GM18498 (cell line): ENCODE measurements around the gene RBM44.
"Not testable (repeated sequence)": the region's sequence is repeated elsewhere in the genome, so short reads cannot be mapped to it uniquely, and the experiment has no call there.

ENCODE experiments used
- ATAC-seq: cut with Tn5 transposase; IDR thresholded peaks from one replicate; pipeline ENCODE4 v1.9.1; 2021; ENCODE audit warnings: mild to moderate bottlenecking, moderate library complexity; ENCODE audit not compliant: unreplicated experiment

Gene RBM44, protein sequence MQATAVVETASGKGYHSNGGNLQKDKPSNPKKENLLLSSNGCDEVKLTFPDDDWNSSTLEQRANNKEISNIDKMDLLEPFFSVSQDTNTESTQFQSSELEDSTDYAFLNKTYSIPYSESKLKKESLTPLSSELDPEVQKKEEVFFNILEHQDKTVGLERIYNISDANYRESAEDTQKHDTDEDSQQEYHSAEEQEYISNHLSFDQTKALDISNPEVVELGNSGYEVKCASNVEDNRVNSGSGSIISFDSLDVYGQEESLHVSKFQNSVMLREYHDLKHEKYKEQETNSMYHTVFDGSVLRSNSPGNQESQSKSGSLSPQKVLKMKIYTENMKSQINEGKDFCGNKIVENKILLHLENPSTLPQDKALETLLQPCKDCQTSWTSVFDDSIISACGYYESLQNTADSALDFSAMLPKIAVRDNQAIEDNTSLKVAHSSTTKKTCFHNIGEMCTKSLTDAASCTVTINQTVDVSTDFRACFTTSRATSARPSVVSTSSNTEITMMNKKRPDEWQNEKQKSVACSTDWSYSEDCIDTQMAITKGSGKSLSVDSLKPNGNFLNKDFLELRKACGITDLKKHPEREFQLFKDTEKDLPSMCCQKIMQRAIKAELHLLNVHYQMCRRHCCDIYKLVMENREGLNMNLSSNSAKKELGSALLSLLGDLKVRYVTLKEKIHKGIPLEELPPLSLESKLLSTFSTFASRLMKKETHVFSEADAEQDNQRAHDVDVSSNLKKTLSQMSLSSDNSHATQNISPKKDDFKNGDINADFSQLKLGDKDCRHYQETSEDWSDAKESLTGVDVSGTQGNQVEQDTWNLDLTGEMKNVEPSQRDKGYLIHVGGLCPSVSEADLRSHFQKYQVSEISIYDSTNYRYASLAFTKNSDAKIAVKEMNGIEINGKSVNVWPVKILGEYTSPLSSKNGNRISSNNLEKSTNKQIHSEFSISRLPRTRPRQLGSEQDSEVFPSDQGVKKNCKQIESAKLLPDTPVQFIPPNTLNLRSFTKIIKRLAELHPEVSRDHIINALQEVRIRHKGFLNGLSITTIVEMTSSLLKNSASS

GRCh38 chr2:237798236-237799059 lies at the start of gene RBM44:
Gene RBM44, plus strand, starts transcription at chr2:237798779. Its CDS starts 14,831 bp downstream, at chr2:237813610.
- no peak for ATAC-seq

DNA sequence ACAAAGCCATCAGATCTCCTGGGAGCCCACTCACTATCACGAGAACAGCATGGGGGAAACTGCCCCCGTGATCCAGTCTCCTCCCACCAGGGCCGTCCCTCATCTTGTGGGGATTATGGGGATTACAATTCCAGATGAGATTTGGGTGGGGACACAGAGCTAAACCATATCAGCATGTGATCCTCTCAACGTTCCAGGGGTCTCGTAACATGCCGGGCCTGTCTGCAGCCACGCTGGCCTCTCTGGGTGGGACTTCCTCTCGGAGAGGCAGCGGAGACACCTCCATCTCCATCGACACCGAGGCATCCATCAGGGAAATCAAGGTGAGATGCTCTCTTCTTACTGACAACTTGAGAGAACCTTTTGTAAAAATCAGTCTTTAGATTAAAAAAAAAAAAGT lies 49.6 kb upstream of the RBM44 start:
- ATAC-seq: no peak

- no peak for ATAC-seq
These were observed 48.6 kb upstream of the RBM44 start for GRCh38 chr2:237749961-237750360.

DNA sequence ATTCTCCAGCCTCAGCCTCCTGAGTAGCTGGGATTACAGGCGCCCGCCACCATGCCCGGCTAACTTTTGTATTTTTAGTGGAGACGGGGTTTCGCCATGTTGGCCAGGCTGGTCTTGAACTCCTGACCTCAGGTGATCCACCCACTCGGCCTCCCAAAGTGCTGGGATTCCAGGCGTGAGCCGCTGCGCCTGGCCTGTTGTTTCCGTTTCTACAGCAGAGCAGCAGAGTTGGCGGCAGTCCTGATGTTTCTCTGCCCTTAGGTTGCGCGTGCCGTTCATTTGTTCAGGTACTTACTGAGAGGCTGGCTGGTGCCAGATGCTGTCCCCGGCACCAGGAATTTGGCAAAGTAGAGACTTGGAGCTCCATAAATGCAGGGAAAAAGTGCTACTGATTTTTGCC lies 48.1 kb upstream of the RBM44 start:
- not testable (repeated sequence) for ATAC-seq

DNA sequence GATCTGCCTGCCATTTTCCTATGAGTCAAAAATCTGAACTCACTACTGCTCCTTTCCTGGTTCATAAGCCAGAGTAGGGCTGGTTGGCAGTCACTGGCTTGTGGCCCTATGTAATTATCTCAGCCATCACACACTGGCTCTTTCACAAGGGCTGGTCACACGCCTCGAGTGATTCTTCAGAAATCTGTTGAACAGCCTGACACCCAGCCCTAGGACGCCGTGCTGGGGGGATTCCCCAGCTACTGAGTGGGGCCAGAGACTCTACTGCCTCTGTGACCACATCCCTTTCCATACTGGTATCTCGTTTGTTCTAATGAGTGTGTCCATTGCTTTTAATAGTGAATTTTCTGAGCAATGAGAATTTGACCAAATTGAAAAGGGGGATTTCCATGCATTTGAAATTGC lies 45.8 kb upstream of the RBM44 start:
- ATAC-seq: peak; percentile 99

DNA sequence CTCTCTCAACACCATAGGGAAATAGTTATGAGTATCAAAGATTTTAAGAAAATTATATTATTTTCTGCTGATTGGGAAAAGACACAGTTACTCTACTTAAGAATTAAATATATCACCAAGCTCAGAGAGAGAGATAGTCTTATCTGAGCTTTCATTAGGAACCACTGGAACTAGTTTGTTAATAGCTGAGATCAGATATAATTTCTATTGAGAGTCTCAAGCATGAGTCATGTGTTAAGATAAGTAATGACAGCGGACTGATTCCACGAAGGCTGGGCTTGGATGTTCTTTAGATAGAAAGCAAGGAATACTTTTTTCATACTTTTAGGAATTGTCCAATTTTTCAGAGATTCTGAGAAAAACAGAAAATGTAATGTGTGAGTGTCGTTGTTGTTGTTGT lies 44.4 kb upstream of the RBM44 start:
- ATAC-seq: no peak

GRCh38 chr2:237754626-237755248 lies 43.8 kb upstream of the RBM44 start:
- ATAC-seq: no peak

DNA sequence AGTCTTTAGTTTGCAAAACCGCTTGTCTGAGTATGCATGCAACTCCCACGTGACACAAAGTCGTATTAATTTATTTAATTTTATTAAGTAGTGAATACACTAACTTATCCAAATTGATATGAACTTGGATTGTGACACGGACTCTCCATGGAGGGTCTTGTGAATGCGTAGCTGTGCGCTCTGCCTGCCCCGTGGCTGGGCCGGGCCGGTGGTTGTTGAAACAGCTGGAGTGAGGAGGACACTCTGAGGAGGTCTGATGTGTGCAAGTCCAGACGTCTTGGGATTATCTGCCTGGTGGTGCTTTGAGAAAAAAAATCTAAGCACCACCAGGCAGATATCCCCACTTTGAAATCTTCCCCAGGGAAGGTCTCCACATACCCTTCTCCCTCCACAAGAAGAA lies 41.0 kb upstream of the RBM44 start:
- ATAC-seq: no peak

DNA sequence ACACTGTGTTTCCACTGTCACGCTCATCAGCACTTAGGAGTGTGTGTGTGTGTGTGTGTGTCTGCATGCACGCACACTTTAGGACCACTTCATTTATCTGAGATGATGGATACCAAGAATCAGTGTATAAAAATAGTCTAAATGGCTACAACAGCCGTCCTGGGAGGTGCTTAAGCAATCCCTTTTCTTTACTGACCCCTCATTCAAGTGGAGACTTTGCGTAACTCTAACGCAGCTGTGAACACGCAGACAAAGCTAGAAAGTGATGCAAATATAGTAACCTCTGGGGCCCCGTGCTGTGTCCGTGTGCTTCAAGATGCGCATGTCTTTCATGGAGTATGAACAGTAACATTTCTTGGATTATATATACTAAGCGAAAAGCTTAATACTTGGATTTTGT lies 40.4 kb upstream of the RBM44 start:
- ATAC-seq: no peak

DNA sequence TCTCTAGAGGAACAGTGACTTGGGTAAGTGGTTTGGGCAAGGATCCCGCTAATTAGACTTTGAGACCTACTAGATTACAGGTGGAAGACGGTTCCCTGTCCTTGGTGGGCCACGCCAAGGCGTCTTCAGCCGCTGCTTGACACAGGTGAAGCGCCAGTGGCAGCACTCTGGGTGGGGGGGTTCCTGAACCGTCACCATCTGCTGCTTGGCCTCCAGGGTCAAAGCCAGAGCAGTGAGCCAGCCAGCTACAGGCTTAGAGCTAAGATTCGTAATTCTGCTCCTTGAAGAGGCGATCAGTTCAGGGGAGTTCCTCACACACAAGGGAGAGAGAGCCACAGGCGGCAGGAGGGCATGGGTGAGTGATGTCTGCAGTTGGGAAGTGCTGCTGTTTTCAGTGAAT lies 39.4 kb upstream of the RBM44 start:
- ATAC-seq: no peak

DNA sequence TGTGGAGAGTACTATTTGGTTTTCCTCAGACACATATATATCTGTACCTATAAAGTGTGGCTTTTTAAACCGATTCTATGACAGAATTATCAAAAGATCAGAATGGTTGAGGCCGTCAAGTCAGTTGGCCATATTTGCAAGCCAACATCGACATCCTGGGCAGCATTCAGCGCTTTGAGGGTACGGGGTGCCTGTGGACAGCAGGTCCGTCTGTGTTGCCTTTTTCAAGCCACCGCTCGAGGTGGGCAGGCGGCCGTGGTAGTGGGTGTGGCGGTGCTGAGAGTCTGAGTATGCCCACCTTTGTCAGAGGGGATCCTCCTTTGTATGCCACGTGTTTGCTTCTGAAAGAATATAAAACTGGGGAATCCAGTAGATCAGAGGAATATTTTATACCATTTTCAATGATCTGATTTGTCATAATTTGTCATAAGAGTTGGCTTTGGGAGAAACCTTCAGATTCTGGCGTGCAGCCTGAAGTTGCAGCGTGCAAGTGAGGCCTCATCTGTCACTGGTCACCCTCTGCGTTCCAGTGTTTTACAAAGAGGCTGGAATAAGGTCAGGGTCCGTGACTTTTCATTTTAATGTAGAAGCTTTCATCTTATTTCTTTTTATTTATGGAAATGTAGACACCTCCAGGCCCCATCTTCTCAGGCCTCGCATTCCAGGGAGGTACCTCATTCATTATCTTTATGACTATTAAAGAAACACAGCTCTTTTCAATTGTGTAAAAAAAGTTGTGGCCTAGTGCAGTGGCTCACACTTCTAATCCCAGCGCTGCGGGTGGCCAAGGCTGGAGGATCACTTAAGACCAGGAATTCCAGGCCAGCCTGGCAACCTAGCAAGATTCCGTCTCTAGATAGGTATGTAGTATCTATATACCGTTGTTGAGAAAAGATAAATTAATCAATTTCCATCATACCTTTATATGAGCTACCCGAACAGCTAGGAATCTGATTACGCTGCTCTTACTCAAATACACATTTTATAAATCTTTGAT lies 37.8 kb upstream of the RBM44 start:
- ATAC-seq: no peak

DNA sequence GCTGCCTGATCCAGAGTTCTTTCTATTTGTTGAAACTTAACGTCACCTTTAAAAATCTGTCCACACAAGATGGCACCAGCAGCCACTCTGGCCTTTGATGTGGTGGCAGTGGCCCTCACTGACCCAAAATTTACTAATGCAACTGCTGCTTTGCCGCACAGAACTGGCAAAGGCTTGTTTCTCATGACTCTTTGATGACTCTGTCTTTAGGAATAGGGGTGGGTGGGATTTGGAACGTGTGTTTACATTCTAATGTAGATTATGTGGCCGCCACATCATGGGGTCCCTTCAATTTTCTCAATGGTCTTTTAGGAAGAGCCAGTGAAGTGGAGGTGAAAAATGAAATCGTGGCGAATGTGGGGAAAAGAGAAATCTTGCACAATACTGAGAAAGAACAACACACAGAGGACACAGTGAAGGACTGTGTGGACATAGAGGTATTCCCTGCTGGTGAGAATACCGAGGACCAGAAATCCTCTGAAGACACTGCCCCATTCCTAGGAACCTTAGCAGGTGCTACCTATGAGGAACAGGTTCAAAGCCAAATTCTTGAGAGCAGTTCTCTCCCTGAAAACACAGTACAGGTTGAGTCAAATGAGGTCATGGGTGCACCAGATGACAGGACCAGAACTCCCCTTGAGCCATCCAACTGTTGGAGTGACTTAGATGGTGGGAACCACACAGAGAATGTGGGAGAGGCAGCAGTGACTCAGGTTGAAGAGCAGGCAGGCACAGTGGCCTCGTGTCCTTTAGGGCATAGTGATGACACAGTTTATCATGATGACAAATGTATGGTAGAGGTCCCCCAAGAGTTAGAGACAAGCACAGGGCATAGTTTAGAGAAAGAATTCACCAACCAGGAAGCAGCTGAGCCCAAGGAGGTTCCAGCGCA lies 36.0 kb upstream of the RBM44 start:
- not testable (repeated sequence) for ATAC-seq

GRCh38 chr2:237763812-237764211 lies 34.8 kb upstream of the RBM44 start:
- no peak for ATAC-seq

DNA sequence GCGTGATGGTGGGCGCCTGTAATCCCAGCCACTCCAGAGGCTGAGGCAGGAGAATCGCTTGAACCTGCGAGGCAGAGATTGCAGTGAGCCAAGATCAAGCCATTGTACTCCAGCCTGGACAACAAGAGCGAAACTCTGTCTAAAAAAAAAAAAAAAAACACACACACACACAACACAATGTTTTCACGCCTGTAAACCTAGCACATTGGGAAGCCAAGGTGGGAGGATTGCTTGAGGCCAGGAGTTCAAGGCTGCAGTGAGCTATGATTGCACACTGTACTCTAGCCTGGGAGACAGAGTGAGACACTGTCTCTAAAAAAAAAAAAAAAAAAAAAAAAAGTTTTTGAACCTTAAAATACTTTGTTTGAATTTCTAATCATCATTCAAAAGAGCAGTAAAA lies 33.5 kb upstream of the RBM44 start:
- ATAC-seq: not testable (repeated sequence)

- ATAC-seq: no peak
These were observed 32.7 kb upstream of the RBM44 start for GRCh38 chr2:237765875-237766274.

GRCh38 chr2:237766340-237766739 lies 32.2 kb upstream of the RBM44 start:
- ATAC-seq: no peak

DNA sequence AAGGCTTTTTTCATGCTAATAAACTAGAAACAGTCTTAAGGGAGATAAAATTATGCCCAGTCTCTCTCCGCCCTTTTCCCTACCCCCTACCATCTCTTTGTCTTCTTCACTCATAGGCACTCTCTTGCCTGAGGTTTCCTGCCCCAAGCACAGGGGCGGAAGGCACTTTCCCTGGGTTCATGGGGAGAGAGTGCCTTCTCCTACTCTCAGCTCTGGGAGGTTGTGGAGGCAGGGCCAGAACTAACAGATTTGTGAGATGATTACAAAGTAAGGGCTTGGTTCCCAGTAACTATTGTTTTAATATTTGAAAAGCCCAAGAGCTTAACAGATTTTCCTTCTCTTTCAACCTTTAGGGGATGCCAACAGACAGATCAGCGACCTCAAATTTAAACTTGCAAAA lies 26.1 kb upstream of the RBM44 start:
- ATAC-seq: no peak

GRCh38 chr2:237773826-237774225 lies 24.8 kb upstream of the RBM44 start:
- no peak for ATAC-seq
